EH (cell line): ENCODE data around the gene TSNAXIP1.

ENCODE experiments used
- DNase-seq: peaks from one replicate; pipeline ENCODE4 v3.0.0-alpha.2; 2015; ENCODE audit warnings: low read depth

Gene TSNAXIP1

DNA sequence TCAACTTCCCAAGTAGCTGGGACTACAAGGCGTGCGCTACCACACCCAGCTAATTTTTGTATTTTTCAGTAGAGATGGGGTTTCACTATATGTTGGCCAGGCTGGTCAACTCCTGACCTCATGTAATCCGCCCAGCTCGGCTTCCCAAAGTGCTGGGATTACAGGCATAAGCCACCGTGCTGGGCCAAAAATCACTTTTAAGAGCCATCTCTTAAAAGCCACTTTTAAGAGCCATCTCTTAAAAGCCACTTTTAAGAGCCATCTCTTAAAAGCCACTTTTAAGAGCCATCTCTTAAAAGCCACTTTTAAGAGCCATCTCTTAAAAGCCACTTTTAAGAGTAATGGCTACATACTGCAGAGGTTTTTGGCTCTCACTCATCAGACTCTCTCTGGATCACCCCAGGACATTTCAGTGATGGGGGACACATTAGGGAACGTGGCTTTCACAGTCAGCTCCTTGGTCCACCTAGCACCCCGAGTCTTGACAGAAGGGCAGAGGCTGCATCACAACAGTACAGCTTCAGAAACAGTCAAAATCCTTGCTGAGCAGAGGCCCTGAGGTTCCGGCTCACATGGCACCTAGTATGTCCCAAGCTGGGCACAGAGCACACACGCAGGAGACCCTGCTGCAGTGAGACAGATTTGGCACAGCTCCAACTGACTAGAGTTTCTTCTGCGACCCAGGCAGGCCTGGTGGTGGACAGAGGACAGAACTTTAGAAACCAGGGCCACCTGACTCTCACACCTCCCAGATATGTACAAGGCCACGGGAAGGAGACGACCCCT lies 23.9 kb upstream of the TSNAXIP1 start:
- DNase-seq, result no peak

DNA sequence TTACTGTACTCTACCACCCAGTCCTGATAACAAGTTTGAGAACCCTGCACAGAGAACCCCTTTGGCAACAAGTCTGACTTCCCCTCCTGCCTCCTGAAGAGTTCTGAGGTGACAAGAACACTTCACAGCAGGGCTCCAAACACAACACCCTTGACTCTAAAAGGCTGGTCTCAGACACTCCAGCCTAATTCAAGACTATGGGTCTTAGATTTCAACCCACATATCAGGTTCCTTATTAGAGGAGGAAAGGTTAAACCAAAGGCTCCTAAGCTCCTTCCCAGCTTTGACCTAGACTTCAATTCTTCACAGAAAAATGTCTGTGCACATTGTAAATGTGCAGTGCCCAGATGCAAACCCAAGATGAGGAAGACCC lies 23.4 kb upstream of the TSNAXIP1 start:
- DNase-seq, result no peak

DNA sequence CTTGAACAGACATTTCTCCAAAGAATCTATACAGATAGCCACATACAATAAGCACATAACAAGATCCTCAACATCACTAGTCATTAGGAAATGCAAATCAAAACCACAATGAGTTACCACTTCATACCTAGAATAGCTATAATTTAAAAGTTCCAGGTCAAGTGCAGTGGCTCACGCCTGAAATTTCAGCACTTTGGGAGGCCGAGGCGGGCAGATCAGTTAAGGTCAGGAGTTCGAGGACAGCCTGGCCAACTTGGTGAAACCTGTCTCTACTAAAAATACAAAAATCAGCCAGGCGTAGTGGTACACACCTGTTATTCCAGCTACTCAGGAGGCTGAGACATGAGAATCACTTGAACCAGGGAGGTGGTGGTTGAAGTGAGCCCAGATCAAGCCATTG lies 20.2 kb upstream of the TSNAXIP1 start:
- DNase-seq, result no peak

DNA sequence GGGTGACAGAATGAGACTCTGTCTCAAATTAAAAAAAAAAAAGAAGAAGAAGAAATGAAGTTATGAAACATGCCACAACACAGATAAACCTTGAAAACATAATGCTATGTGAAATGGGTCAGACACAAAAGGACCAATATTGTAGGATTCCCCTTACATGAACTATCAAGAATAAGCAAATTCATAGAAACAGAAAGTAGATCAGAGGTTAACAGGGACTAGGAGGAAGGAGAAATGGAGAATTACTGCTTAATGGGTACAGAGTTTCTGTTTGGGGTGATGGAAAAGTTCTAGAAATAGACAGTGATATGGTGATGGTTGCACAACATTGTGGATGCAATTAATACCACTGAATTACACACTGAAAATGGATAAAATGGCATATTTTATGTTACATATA lies 16.6 kb upstream of the TSNAXIP1 start:
- no peak for DNase-seq

DNA sequence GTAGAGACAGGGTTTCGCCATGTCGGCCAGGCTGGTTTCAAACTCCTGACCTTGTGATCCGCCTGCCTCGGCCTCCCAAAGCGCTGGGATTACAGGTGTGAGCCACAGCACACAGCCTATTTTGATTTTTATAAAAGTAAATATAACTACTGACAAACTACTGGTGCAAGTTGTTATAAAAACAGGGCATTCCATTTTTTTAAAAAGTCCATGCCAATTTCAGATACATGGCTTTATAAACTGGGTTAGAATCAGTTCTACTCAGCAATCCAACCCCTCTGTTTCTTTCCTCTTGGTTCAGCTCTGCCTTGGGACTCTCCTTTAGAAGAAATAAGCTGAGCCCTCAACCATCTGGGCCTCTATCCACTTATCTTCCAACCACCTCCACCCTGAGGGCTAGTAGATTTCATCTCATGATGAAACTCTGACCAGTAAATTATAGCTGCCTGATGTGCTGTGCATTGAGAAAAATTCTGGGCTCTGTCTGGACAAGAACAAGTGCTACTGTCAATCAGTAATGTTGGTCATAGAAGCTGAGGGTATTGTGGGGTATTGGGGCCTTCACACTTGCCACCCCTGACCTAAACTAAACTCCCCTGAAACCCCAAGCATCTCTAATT lies 10.5 kb upstream of the TSNAXIP1 start:
- DNase-seq, result no peak

DNA sequence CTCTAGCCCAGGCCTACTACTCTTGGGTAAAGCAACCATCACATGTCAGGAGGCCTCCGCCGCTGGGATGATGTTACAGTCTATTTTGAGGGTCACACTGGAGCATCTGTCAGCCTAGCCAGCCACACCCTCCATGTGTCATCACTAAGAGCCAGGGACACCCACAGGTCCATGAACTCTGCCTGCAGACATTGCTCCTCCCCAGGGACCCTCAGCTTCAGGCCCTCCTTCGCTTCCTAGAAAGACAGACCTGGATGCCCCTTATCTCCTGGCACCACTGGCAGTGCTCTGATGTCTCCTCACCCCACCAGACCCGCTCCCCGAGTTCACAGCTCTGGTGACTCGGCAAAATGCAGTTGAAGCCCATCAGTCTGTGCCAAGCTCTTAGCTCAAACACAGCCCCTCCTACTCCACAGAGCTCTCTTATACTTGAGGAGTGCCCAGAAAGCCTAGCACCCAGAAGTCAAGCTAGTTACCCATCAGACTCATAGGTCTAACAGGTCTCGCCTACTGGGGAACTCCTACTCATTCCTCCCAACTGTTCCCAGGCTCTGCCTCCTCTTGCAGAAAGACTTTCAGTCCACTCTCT lies 6.3 kb upstream of the TSNAXIP1 start:
- DNase-seq, result no peak

DNA sequence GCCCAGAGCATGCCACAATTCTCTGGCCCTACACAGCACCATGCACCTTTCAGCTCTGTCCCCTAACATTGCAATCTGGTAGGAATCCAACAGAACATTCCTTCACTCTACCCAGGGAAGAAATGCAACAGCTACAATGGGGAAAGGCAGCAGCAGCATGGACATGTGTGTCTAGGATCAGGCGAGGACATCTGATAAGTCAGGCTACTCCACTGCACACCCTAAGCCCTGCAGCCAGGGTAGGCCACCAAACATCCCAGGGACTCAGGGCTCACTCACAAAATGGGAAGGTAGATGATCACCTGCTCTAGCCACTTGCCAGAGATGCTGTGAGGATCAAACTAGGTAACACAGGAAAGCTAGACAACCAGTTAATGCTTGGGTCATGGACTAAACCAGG lies 5.4 kb upstream of the TSNAXIP1 start:
- DNase-seq, result no peak

DNA sequence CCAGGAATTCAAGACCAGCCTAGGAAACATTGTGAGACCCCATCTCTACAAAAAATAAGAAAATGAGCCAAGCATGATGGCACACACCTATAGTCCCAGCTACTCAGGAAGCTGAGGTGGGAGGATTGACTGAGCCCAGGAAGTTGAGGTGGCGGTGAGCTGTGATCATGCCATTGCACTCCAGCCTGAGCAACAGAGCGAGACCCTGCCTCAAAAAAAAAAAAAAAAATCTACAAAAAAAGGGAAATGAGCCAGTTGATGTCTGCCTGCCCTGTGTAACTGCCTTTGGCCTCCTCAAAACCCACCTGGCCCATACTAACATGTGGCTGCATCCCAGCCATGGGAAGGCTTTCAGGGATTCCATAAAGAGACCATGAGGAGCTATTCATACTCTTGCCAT lies 4.8 kb upstream of the TSNAXIP1 start:
- DNase-seq, result no peak

DNA sequence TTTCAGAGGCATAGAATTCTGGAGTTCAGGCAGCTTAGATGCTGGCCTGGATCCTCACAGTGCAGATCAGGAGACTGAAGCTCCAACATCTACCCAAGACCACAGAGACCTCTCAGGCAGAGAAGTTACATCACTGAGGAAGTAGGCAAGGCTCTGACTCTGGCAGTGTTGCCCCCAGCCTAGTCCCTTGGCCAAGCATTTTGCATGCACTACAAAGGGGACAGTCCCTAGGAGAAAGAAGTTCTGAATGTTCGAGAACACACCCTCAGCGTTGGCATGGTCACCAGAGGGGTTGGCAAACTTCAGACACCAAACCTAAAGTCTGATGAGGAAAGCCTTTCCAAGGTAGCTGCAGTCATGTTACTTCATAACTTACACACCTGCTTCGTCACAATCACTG lies 2.8 kb upstream of the TSNAXIP1 start:
- DNase-seq, result no peak

DNA sequence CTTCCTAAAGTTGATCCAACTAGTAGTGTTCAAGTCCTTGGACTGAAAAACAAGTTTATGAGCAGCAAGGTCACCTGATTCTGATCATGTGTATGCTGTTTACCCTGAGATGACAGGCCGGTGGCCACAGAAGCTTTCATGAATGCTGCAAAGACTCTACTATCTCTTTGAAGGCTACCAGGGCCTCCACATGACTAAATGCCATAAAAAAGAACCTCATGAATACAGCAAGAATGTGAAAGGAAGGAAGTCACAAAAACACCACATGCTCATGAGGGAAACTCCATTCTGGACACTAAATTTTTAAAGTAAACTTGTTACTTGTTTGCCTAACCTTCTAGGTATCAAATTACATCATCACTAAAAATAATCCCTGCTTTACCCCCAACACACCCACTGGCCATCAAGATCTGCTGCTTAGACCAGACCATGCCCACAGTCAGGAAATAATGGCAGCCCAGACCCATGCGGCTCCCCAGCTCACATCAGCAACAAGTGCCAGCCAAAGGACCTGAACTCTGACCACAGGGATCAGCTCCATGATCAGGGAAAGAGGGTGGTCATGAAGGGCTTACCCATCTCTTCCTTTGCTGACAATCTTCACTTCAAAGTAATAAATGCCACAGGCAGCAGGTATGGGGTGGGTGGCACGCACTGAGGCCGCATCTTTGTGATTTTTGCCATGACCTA lies 1.7 kb upstream of the TSNAXIP1 start:
- peak; percentile 52 for DNase-seq

DNA sequence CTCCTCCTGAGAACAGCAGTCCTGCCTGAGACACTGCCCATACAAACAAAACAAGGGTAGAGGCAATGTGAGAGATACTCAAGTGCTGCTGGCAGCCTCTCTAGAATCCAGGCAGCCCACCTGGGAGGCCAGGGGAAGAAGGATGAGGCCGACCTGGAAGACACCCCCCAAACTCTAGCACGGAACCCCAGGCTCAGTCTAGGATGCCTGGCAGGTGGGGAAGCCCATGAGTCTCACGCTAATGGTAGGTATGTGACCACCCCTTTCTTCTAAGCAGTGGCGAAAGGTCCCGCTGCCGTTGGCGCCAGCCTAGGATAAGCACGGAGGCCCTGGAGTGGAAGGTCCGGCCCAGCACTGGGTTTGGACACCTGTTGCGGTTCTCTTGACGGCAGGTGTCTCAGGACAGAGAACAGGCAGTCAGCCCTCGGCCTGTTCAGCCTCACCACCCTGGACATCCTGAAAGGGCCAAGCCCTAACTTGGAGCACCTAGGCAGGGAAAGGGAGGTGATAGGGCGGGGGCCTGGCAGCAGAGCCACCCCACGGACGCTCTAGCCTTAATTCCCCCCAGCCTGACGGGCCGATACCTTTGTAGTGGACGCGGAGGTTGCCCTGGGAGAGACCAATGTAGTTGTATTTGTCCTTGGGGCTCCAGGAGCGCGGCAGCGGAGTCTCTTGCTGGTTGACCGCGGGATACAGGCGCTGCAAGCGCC lies 816 bp upstream of the TSNAXIP1 start:
- DNase-seq, result no peak

DNA sequence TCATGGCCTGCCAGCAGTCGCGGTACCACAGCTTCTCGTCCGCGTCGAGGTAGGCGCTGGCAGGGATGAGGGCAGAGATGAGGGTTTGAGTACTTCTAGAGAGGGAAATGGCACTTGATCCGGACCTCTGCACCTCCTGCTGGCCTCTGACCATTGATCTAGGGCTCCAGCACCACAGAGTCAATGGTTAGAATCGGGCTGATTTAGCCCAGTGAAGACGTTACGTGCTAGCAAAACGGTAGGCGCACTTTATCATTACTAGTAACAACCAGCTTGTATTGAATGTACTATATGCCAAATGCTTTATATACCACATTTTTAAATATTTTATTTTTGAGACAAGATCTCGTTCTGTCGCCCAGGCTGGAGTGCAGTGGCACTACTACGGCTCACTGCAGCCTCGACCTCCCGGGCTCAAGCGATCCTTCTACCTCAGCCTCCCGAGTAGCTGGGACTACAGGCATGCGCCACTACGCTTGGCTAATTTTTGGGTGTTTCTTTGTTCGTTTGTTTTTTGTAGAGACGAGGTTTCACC lies 526 bp downstream of the TSNAXIP1 start:
- no peak for DNase-seq

DNA sequence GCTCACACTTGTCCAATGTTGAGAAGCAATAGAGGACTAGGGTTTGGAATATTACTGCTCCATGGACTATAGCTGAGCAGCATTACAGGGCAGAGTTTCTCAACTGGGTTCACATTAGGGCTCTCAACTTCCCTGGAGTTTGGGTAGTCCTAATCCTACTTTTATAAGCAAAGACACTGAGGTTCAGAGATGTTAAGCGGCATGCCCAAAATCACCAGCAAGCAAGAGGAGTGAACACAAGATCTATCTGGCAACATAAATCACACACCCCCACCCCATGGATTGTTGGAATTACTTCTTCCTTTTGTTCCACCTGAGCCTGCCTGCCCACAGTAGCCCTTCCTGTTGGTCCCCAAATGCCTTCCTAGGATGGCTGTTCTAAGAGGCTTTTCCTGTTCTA lies 5.2 kb downstream of the TSNAXIP1 start:
- DNase-seq, result no peak

DNA sequence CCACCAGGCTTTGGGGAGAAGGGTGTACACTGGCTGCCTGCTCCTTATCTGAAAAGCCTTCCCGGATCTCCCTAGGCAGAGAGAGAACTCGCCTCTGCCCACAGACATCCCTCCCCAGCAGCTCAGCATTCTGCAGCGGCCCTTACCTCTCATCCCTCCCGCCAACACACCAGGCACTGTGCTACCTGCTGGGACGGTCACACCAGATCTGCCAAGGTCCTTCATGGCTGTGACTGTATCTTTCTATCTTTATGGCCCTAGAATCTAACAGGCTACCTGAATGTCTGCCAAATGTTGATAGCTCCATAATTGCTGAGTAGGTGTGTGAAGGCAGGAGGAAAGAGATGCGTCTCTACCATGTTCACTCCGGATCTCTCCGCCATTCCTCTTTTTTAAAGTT lies 7.9 kb downstream of the TSNAXIP1 start:
- no peak for DNase-seq

DNA sequence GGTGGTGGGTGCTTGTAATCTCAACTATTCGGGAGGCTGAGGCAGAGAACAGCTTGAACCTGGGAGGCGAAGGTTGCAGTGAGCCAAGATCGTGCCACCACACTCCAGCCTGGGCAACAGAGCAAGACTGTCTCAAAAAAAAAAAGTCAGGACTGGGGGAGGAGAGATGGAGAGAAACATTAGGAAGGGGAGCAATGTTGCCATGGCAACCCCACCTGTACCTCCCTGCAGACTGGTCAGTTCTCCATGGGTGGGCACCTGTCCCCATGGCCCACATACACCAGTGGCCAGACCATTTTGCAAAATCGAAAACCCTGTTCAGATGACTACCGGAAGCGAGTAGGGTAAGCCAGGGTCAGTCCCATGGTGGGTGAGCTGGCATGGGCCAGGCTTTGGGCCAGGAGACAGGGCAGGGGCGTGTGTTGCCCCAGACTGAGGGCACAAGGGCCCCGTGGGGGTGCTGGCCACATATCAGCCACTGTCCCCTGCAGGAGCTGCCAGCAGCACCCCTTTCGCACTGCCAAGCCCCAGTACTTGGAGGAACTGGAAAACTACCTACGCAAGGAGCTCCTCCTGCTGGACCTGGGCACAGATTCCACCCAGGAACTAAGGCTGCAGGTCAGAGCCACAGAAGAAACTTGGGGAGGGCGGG lies 14.0 kb downstream of the TSNAXIP1 start:
- no peak for DNase-seq

DNA sequence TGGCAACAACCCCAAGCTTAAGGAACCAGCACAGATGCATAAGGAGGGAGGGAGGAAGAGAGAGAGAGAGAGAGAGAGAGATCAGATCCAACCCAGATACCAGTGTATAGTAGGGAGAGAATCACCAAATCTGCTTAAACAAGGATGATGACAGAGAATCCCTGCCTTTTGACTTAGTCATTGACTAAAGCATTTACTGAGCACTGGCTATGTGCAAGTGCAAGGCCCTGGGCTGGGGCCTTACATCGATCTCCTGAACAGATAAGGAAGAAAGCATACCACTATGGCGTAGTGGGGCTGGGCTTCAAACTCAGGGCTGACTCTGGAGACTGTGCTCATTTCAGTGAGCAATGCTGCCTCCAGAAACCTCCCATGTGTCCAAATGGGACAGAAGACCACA lies 15.8 kb downstream of the TSNAXIP1 start:
- DNase-seq, result peak; percentile 80

DNA sequence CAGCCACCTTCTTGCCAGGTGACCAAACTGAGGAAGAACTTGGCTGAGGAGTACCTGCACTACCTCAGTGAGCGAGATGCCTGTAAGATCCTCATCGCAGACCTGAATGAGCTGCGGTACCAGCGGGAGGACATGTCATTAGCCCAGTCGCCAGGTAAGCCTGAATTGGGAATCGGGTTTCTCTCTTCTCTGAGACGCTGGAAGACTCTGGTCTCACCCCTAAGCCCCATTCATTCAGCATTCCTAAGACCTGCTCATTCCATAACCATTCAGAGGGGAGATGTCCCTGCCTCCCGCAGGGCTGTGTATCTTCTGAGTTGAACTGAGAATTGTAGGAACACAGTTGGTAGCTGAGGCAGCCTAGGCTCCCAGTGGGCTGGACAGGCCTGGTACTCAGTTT lies 18.4 kb downstream of the TSNAXIP1 start:
- DNase-seq, result no peak

DNA sequence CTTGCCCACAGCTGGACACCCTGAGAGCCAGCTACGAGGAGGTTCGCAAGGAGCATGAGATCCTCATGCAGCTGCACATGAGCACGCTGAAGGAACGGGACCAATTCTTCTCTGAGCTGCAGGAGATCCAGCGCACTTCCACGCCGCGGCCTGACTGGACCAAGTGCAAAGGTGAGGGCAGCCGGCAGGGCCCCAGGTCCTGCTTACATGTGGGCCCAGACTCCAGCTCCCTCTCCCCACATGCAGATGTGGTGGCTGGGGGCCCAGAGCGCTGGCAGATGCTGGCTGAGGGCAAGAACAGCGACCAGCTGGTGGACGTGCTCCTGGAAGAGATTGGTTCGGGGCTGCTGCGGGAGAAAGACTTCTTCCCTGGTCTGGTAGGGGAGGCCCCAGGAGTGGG lies 19.2 kb downstream of the TSNAXIP1 start:
- DNase-seq, result no peak

DNA sequence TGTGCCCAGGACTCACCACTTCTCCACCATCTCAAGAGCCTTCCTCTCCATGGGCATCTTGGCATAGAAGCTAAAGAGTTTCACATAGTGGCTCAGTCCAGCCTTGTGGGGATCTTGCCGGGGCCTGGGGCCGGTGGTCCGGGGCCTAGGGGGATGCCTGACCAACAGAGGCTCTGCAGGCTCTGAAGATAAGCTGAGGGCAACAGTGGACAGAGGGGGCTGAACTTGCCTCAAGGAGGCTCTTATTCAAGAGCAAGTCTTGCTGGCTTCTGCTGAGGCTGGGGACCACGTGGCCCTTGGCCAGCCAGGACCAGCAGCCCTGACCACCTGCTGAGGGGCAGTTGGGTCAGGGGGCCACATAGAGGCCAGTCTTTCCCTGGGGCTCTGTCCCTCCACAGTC lies 22.0 kb downstream of the TSNAXIP1 start:
- no peak for DNase-seq

DNA sequence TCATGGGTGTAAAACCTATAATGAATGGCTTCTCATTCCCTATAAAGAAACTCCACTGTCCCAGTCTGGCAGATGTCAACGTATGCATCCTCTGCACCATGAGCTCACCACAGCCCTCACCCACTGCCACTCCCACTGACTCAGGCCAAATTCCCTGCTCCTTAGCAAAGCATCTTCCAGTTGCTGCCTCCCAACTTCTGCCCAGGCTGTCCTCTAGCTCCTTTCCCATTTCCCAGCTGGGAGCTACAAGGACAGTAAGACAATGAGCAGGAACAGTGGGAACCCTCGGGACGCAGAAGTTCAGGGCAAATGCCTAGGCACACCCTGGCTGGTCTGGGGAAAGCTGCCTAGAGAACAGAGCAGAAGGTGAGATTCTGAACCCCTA lies 26.3 kb downstream of the TSNAXIP1 start:
- peak; percentile 83 for DNase-seq

DNA sequence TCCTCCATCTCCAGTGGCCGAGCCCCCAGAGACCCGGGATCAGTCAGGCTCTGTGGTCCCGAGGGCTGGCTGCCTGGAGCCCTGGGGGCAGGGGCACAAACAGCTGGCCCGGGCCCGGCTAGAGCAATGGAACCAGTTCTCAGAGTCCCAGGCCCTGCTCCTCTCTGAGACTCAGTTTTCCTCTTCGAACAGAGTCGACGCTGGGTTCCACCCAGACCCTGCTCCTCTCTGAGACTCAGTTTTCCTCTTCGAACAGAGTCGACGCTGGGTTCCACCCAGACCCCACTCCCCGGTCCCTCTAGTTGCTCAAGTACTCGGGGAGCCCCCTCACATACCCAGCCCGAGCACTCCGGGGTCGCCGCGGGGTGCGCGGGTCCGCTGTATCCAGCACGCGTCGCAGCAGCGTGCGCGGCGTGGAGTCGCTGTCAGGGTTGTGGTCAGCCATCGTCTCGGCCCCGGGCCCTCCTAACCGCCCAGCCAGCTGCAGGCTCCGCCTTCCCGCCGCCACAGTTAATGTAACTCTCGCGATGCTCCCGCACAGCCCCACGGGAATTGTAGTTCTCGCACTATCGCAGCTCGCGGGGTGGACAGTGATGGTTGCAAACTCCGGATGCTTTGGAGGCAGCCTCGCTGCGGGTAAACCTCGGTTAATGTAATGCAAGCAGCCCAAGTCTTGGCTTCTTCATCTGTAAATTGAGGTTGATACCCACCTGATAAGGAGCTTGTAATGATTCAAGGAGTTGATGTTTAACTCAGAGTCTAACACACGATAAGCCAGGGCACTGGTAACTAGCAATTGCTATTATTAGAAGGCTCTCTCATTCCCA lies 26.9 kb downstream of the TSNAXIP1 start:
- DNase-seq, result peak; percentile 90
